G401 (cell line): ENCODE data around the gene PRKRIP1. TPM values are rescaled to one million over a fixed set of nuclear protein-coding genes. Genes with fewer than 3 reads are reported as not detected.
"Not testable (repeated sequence)": the region's sequence is repeated elsewhere in the genome, so short reads cannot be mapped to it uniquely, and the experiment has no call there.

Source experiments
- DNase-seq: peaks from one replicate; pipeline ENCODE4 v3.0.0-alpha.2; 2015; ENCODE audit warnings: low spot score
- in situ Hi-C: cut with HindIII; loops from 2 replicates; pipeline ENCODE4 v1.10.0; 2016; ENCODE audit warnings: low sequenced_read_pairs, mixed read lengths
- total RNA-seq: library from RNA; depleted of rRNA; stranded (reverse); fragments of >200 nt; shearing (Covaris generic); gene quantifications from 2 replicates; pipeline ENCODE4 v1.2.3, GENCODE V29; 2014; rRNA removed

The PRKRIP1 gene
- total RNA-seq, 1 experiment from 2014 or later, result 25.9 TPM

- DNase-seq, result peak; percentile 88
- in situ Hi-C loops, result no loop called here
These were observed 76.2 kb downstream of the PRKRIP1 start for GRCh38 chr7:102472126-102473041.

DNA sequence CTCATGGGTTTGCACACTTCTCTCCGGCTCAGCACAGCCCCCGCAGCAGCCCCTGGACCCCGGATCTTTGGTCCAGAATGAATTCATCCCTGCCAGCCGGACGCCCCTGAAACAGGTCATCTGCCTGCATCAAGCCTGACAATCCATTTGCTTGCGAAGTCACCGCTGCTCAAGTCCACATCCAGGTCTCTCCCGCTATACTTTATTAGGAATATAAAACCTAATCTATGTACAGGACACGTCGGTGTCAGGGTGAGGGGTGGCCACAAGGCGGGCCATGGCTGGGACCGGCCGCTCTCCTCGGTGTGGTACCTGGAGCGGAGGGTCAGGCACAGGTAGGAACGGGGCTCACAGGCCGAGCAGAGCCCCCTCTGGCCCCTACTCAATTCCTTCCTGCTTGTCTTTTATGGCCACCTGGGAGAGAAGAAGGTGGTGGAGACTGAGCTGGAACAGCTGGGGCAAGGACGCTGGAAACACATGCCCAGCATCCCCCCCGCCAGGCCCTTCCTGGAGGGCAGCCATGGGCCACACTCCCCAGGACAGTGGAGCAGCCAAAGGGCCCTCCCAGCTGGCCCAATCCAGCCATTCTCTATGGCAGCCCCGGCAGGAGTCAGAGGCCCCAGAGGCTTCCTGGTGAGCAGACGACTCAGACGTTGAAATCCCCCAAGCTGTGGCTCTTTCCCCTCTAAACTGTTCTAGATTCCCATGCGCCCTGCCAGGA, 77.3 kb downstream of the PRKRIP1 start:
- in situ Hi-C loops, result no loop called here
- DNase-seq, result no peak

DNA sequence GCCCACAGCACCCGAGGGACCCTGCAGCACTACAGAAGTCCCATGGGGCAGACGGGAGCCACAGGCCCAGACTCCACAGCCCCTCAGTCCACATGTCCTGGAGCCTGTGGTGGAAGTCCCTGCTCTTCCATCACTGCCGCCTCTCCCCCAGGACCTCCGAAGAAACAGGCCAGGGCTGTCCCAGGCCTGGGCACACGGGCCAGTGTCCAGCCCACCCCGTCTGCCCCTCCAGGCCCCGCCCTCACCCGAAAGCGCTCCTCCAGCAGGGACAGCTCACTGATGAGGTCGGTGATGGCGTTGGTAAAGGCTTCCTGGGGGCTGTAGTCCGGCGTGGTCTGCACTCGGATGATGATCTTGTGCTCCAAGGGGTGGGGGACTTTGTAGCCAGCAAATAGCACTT, 78.0 kb downstream of the PRKRIP1 start:
- not testable (repeated sequence) for DNase-seq

DNA sequence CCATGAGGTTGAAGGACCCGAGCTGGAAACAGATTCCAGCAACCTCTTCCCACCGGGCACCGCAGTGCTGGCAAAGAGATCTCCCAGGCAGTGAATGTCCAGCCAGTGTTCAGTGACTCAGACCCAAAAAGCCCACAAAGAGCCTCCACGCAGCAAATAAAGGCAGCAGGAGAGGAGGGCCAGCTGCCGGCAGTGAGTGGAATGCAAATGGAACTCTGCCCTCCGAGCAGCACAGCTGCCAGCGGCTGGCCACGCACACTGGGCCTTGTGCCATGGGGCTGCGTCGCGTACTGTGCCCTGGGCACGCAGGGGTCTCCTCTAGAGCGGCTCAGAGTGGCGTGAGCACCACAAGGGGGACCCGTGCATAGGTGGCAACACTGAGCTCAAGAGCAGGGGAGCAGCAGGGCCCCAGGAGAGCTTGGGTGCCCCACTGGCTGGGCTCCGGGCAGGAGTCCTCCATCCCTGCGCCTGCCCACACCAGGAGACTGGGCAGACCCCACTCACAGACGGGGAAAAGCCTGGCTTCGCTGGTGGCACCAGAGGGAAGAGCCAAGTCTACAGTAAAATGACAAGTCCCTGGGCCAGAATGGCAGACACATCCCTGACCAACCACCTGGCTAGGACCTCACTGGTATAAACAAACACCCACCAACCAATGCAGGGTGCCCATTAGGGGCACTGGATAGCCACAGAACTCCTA, 78.7 kb downstream of the PRKRIP1 start:
- in situ Hi-C loops, DNase-seq: not testable (repeated sequence)

More for the DNA sequence above, 78.0 kb downstream of the PRKRIP1 start:
- in situ Hi-C loops, result not testable (repeated sequence)

Other genes with a start within 250 kb of the PRKRIP1 start
- gene SH2B2, start 109.5 kb upstream of the PRKRIP1 start, total RNA-seq, result 31.6 and 43.6 TPM in 2 replicates
- gene SPDYE6, start 39.9 kb upstream of the PRKRIP1 start, total RNA-seq, result not detected in 2 replicates
- gene ORAI2, start 37.2 kb downstream of the PRKRIP1 start, total RNA-seq, result 106 and 147 TPM in 2 replicates
- 35.9 and 73.3 TPM in 2 replicates for gene ALKBH4, start 68.5 kb downstream of the PRKRIP1 start, total RNA-seq
- gene LRWD1, start 68.6 kb downstream of the PRKRIP1 start, total RNA-seq, result 60.6 and 75.4 TPM in 2 replicates
- 53.6 and 57.6 TPM in 2 replicates for gene POLR2J, start 82.6 kb downstream of the PRKRIP1 start, total RNA-seq
- gene RASA4B, start 121.4 kb downstream of the PRKRIP1 start, total RNA-seq, result 2.7 and 3.0 TPM in 2 replicates
- 6.6 TPM in 1 of 2 replicates, not detected in the other for gene UPK3BL2, start 147.3 kb downstream of the PRKRIP1 start, total RNA-seq
- not detected in 2 replicates for gene SPDYE2, start 154.9 kb downstream of the PRKRIP1 start, total RNA-seq
- gene POLR2J3, start 176.2 kb downstream of the PRKRIP1 start, total RNA-seq, result 6.5 TPM in 2 replicates
- gene RASA4, start 220.4 kb downstream of the PRKRIP1 start, total RNA-seq, result 4.3 and 9.4 TPM in 2 replicates
- 1.2 and 4.7 TPM in 2 replicates for gene UPK3BL1, start 246.4 kb downstream of the PRKRIP1 start, total RNA-seq